ENCODE data around the gene FCHO1.

DNA sequence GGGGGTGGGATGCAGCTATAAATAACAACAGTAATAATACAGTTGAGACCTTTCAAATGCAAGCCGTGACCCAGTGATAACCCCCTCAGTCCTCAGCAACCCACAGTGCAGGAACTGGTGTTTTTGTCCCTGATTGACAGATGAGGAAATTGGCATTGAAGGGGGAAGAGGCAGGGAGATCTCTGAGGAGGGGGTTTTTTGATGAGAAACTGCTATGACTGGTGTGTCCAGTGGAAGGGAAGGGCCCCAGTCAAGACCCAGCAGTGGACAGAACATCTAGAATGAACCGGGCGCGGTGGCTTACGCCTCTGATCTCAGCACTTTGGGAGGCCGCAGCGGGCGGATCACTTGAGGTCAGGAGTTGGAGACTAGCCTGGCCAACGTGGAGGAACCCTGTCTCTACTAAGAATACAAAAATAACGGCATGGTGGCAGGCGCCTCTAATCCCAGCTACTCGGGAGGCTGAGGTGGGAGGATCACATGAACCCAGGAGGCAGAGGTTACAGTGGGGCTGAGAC lies 30.1 kb upstream of the FCHO1 start:
- no peak for TF ChIP-seq SREBF2 (IDR thresholded peaks at IDR 0.05)
- TF ChIP-seq, protein P1, sequence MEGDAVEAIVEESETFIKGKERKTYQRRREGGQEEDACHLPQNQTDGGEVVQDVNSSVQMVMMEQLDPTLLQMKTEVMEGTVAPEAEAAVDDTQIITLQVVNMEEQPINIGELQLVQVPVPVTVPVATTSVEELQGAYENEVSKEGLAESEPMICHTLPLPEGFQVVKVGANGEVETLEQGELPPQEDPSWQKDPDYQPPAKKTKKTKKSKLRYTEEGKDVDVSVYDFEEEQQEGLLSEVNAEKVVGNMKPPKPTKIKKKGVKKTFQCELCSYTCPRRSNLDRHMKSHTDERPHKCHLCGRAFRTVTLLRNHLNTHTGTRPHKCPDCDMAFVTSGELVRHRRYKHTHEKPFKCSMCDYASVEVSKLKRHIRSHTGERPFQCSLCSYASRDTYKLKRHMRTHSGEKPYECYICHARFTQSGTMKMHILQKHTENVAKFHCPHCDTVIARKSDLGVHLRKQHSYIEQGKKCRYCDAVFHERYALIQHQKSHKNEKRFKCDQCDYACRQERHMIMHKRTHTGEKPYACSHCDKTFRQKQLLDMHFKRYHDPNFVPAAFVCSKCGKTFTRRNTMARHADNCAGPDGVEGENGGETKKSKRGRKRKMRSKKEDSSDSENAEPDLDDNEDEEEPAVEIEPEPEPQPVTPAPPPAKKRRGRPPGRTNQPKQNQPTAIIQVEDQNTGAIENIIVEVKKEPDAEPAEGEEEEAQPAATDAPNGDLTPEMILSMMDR (IDR thresholded peaks at IDR 0.05): no peak

Data from A549 (cell line).